HG03108 (cell line): ENCODE measurements around the gene UVRAG.
"Not testable (repeated sequence)": the region's sequence is repeated elsewhere in the genome, so short reads cannot be mapped to it uniquely, and the experiment has no call there.

Experiments used
- ATAC-seq: cut with Tn5 transposase; IDR thresholded peaks from one replicate; pipeline ENCODE4 v1.9.1; 2021; ENCODE audit warnings: moderate library complexity; ENCODE audit not compliant: unreplicated experiment

Gene UVRAG

DNA sequence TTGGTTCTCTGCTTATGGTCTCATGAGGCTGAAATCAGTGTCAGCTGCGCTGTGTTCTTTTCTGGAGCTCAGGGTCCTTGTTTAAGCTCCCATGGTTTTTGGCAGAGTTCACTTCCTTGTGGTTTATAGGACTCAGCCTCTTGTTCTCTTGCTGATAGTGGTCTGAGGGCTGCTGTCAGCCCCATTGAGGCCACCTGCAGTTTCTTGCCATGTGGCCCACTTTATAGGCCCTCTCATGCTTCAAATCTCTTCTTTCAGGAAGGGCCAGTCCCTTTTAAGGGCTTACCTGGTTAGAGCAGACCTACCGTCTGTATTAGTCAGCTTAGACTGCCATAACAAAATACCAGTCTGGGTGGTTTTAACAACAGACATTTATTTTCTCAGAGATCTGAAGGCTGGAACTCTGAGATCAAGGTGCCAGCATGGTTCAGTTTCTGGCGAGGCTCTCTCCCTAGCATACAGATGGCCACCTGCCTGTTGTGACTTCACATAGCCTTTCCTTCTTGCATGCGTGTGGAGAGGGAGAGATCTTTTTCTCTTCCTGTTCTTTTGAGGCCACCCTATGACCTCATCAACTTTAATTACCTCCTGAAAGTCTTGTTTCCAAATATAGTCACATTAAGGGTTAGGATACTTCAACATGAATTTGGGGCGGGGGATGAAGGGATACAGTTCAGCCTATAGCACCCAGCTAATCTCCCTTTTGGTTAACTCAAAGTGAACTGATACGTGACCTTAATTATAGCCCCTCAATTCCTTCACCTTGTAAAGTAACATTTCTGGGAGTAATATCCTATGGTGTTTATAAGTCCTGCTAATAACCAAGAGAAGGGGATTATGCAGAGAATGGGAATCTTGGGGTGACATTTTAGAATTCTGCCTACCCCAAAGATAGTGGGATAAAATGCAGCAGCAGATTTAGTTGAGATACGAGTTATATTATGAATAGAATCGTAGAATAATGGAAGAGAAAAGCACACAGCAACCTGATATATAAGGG lies 131.8 kb downstream of the UVRAG start:
- ATAC-seq = no peak

DNA sequence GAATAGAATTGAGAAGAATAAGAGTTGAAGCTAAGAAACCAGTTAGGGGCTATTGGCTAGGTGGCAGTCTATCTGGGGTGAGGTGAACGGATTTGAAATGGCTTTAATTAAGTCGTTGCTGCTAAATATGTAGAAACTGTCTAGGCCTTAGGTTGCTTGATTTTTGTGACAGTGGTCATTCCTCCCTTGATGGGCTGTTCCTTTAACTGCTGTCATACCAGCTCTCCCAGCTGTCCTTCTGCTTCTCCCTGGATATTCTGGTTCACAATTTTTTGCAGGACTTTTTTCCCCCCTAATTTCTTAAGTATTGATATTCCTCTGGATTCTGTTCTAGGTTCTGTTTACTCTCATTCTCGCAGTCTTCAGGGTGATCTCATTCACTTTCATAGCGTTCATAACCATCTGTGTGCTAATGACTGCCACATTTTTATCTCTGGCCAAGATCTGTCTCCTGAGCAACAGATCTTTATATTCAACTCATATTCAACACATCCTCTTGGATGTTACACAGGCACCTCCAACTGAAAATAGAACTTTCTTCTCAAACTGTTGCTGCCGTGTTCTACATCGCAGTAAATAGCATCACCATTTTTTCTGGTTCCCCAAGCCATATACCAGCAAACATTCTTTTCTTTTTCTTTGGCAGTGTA lies 134.1 kb downstream of the UVRAG start:
- no peak for ATAC-seq

DNA sequence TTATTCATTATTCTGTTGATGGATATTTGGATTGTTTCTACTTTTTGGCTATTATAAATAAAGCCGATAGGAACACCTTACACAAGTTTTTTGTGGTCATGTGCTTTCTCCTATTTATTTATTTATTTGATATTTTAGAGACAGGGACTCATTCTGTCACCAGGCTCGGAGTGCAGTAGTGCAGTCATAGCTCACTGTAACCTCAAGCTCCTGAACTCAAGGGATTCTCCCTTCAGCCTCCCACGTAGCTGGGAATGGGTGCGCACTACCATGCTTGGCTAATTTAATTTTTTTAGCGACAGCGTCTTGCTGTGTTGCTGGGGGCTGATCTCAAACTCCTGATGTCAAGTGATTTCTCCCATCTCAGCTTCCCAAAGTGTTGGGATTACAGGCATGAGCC lies 135.1 kb downstream of the UVRAG start:
- ATAC-seq = no peak

DNA sequence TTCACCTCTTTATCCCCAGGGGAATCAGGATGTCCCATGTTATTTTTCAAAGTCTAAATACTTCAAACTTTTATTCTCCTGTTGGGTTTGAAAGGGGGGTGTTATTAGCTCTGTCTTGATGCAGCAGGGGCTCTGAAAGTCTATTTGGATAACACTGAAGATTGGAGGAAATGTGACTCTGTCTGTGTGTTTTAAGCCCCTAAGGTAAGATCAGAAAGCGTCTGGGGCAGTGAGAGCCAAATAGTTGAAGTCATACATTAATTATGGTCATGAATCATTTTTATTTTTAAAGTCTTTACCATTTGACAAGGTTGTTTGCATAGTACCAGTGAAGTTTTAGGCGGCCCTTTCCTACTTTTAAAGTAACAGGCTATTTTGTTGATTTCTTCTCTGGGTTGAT lies 139.0 kb downstream of the UVRAG start:
- ATAC-seq = no peak

DNA sequence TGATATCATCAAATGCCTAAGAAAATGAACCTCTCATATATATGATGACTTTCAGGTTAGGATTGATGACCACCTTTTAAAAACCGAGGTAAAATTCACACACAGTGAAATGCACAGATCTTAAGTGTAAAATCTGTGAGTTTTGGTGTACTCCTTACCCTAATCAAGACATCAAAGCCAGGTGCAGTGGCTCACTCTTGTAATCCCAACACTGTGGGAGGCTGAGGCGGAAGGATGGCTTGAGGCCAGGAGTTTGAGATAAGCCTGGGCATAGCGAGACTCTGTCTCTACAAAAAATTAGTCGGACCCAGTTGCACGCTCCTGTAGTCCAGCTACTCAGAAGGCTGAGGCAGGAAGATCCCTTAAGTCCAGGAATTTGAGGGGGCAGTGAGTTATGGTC lies 140.4 kb downstream of the UVRAG start:
- ATAC-seq = no peak

DNA sequence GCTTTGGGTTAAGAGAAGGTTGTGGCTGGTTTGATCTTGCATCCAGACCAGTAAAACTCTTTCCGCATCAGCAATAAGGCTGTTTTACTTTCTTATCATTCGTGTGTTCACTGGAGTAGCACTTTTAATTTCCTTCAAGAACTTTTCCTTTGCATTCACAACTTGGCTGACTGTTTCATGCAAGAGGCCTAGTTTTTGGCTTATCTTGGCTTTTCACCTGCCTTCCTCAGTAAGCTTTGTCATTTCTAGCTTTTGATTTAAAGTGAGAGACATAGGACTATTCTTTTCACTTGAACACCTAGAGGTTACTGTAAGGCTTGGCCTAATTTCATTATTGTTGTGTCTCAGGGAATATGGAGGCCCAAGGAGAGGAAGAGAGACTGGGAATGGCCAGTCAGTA lies 144.5 kb downstream of the UVRAG start:
- ATAC-seq = no peak

DNA sequence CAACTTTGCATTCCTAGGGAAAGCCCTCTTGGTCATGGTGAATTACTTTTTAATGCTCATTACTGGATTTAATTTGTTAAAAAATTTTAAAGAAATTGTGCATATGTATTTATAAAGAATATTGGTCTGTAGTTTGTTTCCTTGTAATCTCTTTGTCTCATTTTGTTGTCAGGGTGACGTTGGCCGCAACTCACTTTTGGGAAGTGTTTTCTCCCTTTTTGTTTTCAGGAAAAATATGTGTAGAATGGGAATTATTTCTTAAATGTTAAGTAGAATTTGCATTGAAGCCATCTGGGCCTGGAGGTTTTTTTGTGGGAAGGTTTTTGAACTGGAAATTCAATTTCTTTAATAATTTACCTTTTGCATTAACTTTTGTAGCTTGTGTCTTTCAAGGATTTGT lies 149.1 kb downstream of the UVRAG start:
- no peak for ATAC-seq

DNA sequence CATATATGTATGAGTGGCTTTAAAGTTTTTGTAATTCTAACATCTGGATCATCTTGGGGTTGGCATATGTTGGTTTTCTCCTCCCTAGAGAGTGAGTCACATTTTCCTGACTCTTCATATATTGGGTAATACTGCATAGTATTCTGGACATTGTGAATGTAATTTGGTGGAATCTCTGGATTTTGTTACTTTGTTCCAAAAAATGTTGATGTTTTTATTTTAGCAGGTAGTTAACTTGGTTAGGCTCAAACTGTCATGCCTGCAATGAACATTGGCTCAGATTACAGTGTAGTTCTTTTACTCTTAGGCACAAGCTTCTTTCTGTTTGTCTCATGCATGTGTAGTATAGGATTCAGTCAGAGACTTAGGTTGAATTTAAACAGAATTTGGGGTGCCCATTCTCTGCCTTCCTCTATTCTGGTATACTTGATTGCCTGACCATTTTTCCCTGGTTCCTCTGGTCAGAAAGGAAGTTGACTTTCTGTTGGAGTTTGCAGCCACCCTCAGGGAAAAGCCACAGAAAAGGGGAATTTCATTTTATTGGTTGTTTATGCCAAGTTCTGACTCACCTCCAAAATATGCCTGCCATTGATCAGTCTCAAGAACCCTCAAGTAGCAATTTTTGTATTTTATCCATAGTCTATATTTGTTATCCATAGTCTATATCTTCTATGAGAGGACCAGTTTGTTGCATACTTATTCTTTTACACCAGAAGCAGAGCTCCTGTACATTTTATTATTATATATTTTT lies 151.7 kb downstream of the UVRAG start:
- ATAC-seq = no peak

DNA sequence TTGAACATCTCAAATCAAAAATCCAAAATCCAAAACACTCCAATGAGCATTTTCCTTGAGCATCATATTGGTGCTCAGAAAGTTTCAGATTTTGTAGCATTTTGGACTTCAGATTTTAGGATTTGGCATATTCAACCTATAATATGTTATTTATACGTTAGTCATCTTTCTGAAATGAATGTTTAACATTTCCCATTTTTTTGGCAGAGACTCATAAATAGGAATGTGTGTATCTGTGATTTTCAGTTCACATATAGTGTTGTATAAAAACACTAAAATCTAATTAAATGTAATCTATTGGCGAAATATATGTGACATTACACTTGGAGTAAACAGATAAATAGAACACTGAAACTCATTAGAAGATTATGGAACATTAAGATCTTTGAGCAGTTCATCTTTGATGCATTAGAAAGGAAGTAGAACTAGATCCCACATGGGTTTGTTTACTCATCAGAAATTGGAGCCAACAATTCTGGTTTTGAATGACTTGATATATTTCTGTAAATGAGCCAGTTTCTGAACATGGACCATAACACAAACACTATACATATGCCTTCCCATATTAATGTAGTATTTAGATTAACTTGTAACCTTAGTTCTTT lies 153.1 kb downstream of the UVRAG start:
- no peak for ATAC-seq

DNA sequence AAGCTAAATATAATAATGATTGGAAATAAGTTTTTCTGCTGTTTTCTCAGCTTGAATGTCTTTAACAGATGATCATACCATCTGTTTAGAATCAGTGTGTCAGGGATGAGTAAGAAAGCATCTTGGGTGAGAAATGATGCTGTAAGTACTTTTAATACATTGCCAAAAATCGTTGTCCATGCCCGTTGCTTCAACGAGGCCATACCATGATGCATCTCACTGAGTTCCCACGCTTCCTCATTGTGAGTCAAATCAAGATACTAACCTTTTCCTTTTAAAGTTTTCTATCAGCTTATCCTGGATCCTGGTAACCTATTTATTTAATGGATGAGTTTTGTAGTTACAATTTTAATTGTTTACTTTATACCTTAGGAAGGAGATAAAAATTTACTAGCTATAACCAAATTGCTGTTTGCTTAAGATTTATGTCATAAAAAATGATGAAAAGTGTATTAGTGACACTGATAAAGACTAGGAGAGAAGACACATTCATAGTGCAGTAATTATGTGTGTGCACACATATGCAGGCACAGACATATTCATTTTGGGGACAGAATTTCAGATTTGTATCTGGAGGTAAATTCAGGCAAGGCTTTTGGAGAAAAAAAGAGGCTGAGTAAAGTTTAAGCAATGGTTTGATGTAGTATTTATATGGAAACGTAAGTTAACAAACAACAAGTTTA lies 154.8 kb downstream of the UVRAG start:
- ATAC-seq = no peak

DNA sequence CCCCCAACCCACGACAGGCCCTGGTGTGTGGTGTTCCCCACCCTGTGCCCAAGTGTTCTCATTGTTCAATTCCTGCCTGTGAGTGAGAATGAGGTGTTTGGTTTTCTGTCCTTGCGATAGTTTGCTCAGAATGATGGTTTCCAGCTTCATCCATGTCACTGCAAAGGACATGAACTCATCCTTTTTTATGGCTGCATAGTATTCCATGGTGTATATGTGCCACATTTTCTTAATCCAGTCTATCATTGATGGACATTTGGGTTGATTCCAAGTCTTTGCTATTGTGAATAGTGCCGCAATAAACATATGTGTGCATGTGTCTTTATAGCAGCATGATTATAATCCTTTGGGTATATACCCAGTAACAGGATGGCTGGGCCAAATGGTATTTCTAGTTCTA lies 158.7 kb downstream of the UVRAG start:
- ATAC-seq = not testable (repeated sequence)

DNA sequence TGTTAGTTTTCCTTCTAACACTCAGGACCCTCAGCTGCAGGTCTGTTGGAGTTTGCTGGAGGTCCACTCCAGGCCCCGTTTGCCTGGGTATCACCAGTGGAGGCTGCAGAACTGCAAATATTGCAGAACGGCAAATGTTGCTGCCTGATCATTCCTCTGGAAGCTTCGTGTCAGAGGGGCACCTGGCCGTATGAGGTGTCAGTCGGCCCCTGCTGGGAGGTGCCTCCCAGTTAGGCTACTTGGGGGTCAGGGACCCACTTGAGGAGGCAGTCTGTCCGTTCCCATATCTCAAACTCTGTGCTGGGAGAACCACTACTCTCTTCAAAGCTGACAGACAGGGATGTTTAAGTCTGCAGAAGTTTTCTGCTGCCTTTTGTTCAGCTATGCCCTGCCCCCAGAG lies 164.1 kb downstream of the UVRAG start:
- ATAC-seq = not testable (repeated sequence)

DNA sequence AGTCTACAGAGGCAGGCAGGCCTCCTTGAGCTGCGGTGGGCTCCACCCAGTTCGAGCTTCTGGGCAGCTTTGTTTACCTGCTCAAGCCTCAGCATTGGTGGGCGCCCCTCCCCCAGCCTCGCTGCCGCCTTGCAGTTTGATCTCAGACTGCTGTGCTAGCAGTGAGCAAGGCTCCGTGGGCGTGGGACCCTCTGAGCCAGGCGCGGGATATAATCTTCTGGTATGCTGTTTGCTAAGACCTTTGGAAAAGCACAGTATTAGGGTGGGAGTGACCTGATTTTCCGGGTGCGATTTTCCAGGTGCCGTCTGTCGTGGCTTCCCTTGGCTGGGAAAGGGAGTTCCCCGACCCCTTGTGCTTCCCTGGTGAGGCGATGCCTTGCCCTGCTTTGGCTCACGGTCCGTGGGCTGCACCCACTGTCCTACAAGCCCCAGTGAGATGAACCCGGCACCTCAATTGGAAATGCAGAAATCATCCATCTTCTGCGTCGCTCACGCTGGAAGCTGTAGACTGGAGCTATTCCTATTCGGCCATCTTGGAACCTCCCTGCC lies 164.5 kb downstream of the UVRAG start:
- not testable (repeated sequence) for ATAC-seq

DNA sequence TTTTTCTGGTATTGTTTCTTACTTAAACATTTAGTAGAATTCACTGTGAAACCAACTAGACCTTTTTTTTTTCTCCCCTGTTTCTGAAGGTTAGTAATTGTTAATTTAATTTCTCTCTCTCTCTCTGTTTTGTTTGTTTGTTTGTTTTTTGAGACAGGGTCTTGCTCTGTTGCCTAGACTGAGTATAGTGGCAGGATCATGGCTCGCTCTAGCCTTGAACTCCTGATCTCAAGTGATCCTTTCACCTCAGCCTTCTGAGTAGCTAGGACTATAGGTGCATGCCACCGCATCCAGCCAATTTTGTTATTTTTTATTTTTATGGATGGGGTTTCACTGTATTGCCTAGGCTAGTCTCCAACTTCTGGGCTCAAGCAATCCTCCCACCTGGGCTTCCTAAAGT lies 165.0 kb downstream of the UVRAG start:
- ATAC-seq = no peak

DNA sequence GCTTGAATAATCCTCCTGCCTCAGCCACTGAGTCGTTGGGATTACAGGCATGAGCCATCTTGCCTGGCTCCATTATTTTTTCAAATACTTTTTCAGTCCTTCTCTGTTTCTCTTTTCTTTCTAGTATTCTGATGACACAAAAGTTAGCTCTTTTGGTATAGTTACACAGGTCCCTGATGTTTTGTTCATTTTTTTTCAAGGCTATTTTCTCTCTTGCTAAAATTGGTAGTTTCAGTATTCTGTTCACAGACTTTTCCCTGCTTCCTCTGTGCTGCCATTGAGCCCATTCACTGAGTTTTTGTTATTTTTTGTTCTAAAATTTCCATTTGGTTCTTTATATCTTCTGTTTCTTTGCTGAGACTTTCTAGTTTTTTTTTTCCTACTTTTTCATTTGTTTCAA lies 166.5 kb downstream of the UVRAG start:
- ATAC-seq = no peak

DNA sequence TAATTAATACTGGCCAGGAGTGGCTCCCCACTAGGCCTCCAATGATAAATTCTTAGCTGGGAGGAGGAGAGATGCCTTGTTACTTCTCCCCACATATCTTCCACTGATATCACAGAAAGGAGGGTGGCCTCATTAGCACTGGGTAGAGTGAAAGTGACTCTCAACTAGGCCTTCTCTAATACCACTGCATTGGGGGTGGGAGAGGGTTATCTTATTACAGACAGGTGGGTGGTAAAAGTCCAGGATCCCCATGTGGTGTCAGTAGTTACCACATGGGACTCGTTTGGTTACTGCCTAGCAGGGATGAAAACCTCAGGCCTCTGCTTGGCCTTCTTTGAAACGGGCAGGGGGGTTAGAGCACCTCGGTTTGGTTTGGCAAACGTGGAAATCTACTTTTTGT lies 167.3 kb downstream of the UVRAG start:
- no peak for ATAC-seq

DNA sequence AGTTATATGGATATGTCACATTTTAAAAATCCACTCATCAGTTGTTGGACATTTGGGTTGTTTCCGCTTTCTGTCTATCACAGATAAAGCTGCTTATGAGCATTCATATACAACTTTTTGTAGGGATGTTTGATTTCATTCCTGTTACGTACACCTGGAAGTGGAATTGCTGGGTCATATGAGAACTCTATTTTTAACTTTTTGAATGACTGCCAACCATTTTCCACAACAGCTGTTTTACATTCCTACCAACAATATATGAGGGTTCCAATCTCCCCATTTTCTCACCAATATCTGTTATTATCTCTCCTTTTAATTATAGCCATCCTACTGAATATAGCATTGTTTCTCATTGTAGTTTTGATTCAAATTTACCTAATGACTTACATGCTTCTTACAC lies 172.0 kb downstream of the UVRAG start:
- no peak for ATAC-seq

DNA sequence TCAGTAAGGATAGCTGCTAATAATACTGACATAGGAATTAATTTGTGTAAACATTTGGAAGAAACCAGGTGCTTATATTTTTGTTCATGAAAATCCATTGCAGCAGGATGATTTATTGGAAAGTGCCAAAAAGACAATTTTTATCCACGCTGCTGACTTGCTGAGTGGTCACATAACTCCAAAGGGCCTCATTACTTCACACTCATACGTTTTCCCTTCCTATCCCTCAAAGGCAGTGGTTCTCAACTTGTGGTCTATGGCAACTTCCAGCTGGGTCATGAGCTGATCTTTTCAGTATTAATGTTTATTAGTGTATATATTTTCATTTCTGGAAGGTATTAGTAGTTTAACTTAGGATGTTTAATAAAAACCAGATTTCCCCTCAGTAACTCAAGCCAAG lies 178.1 kb downstream of the UVRAG start:
- ATAC-seq = no peak

DNA sequence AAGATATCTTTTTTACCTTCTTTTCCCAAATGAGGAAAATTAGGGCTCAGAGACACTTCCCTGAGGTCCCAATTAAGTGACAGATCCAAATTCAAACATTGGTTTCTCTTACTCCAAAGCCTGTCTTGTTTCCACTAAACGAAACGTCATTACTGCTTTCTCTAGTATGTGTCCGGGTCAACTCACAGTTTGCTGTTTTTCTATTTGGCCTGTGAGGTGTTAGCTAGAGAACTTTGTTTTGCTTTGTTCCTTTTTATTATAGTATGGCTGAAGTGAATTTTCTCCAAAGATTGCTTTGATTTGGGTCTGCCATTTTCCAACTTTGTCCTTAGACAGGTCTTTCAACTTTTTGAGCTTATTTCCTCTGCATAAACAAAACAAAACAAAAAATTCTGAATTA lies 179.6 kb downstream of the UVRAG start:
- ATAC-seq = no peak
